CD4-positive, alpha-beta T cell treated with Interleukin-10 for 1 hour (primary cell): ENCODE data around the gene KPNB1.
"Not testable (repeated sequence)": the region's sequence is repeated elsewhere in the genome, so short reads cannot be mapped to it uniquely, and the experiment has no call there.

Source experiments
- DNase-seq: peaks from one replicate; pipeline ENCODE4 v3.0.0-alpha.2; 2020

KPNB1 gene

GRCh38 chr17:47682727-47683126 lies 33.0 kb downstream of the KPNB1 start:
- DNase-seq = not testable (repeated sequence)

GRCh38 chr17:47684025-47684424 lies 34.3 kb downstream of the KPNB1 start:
- DNase-seq = no peak

- DNase-seq = no peak
Observed at GRCh38 chr17:47684535-47685193, 34.9 kb downstream of the KPNB1 start.

DNA sequence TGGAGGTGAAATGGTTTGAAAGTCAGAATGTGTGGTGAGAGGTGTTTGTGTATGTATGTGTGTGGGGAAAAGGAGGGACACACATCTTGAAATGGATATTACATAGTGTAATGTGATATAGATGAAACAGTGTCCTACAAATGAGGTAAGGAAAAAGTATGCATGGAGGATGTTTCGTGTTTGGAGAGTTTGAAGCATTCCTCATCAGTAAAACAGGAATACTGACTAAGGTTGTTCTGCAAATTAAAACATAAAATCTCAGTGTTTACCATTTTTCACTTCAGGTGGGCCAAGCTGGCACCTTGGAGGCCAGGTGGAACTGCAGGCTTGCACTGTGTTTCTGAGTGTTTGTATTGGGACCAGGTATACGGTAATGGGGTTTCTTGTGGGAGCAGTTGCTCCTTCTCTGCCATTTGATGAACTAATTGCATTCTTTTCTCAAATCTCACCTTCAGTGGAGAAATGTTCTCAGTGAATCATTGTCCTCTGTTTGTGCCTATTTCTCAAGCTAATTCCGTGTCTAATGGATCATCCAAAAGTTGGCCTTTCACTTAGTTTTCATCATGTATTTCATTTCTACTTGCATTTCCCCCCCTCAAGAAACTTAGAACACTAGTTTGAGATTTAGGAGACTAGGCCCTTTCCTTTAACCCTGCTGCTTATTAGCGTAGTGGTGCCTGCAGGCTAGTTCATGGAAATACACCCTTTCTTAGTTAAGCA lies 36.0 kb downstream of the KPNB1 start:
- no peak for DNase-seq

- no peak for DNase-seq
Observed at GRCh38 chr17:47686276-47686635, 36.5 kb downstream of the KPNB1 start.

- no peak for DNase-seq
Observed at GRCh38 chr17:47686664-47687327, 37.1 kb downstream of the KPNB1 start.

- no peak for DNase-seq
Observed at GRCh38 chr17:47687328-47687690, 37.6 kb downstream of the KPNB1 start.

DNA sequence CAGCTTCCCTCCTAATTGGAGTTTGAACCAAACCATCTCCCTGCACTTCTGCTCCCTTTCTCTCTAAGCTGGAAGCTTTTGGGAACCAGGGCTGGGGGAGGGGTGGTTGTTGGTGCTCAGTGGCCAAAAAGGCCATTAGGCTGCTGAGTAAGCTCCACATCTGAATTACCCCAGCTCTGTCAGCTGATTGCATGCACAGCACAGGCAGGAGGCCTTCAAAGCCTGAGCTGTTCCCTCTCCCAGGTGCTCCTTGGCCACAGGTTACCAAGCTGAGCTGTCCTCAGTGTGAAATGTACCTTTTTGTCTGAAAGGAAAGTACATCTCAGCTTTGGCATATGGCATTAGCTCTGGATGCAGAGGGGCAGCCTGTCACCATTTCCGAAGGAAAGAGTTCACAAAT lies 38.0 kb downstream of the KPNB1 start:
- DNase-seq = no peak

DNA sequence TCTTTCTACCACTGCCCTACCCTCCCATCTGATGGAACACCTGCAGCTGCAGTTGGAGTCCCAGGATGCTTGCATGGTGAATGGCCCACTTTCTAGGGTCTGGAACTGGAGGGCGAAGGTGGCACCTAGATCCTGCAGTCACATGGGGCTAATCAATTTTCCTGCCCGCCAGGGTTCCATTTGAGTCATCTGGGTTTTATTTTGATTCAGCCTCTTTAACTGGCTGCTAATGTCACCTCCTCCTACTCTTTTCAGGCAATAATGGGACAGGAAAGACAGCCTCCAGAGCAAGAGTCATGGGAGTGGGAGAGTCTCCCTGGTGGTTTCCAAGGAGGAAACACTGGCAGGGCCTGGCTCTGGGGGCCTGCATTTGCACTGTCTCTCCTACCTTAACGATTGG lies 40.4 kb downstream of the KPNB1 start:
- DNase-seq = no peak

DNA sequence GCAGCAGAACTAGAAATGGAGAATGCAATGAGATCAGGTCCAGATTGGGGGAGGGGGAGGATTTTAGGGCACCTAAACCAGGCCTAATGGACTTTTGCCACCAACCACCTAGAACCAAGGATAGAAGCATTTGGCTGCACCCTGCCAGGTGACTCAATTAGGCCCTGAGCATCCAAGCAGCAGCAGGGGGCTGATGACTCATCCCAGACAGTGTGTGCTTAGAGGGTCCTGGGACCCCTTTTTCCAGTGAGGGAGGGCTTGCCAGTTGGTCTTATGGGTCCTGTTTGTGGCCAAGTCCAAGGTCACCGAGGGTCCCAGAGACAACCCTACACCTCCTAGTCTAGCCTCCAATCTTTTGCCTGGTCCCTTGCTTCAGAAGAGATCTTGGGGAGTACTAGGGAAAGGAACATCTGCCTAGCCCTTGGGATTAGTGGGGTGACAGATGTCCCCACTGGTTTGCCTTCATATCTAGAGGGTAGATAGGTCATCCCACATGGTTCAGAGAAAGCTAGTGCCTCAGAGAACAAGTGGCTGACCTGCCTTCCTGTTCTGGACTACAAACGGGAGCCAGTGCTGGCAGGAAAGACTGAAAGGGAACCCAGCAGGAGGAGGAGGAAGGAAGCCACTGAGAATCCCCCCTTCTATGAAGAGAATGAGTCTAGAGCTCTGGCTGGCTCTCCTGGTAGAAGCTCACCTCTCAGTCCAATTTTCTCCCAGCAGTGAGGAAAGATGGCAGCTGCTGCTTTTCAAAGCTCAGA lies 42.6 kb downstream of the KPNB1 start:
- DNase-seq = no peak

DNA sequence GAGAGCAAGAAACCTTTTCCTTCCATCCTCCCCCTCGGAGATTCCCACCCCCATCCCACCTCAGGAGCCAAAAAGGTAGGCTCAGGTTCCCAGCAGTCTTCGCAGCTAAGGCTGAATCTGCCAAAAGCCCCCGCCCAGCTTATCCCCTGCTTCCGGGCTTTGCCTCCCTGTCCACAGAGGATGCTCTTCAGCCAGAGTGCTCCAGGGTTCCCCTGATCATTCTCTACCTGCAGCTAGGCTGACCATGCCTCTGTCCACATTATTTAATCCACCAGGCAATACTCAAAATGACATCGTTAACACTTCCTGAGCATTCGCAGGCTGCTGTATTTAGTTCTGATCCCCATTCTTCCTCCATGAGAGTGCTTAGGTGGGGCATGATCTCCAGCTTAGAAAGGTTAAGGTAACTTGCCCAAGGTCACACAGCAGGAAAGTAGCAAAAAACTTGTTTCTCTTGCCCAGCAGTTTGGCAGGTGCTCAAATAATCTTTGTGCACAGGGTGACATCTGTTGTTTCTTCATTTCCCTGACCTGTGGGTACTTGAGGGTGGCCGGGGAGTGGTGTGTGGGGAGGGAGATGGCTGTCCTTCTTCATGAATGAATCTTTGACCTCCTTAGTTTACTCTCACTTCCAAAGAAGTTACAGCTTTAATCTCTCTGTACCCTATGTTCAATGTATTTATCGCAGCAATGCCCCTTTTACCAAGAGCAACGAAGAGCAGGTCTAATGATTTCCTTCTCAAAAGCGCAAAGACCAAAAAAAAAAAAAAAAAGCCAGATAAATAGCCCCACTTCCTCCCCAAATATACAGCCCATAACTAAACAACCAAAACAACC lies 43.4 kb downstream of the KPNB1 start:
- no peak for DNase-seq

- peak; percentile 71 for DNase-seq
Observed at GRCh38 chr17:47693731-47694580, 44.2 kb downstream of the KPNB1 start, which contains the start of gene TBKBP1. Gene TBKBP1 (plus strand): TSS chr17:47694161. CDS start chr17:47696113, 1,952 bp downstream.

DNA sequence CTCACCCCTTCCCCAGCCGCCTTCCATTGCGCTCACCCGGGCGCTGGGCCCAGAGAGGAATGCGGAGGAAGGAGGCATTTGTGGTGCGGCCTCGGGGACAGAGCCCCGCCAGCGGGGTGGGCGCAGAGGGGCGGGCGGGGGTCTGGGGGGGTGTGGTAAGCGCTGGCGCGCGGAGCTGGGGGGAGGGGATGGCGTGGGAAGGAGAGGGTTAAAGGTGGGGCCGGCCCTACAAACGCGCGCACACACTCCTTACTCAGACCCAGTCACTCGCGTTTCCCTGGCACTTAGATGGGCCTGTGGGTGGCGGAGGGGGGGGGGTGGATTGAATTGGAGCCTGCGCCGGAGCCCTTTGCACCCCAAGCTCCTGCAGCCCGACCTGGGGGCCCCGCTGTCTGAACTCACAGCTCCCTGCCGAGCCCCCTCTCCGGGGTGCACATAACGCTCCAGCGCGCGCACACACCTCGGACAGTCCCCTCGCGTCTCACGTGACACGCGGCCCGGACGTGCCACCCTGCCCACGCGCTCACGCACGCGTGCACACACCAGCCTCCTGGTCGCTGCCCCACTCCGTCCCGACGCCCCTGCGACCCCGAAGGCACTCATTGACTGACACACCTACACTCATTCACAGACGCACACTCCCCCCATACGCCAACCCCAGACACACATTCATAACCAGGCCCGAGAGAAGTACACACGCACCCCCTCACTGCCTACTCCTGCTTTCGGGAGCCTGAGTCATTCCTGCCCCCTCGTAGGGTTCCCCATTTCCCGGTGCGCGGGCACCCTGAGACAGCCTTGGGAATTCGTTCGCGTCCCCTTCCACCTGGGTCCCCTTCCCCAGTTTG lies 45.1 kb downstream of the KPNB1 start:
- DNase-seq = peak; percentile 36

- DNase-seq = no peak
Observed at GRCh38 chr17:47695429-47696376, 46.0 kb downstream of the KPNB1 start.

- DNase-seq = no peak
Observed at GRCh38 chr17:47696717-47697642, 47.3 kb downstream of the KPNB1 start.

DNA sequence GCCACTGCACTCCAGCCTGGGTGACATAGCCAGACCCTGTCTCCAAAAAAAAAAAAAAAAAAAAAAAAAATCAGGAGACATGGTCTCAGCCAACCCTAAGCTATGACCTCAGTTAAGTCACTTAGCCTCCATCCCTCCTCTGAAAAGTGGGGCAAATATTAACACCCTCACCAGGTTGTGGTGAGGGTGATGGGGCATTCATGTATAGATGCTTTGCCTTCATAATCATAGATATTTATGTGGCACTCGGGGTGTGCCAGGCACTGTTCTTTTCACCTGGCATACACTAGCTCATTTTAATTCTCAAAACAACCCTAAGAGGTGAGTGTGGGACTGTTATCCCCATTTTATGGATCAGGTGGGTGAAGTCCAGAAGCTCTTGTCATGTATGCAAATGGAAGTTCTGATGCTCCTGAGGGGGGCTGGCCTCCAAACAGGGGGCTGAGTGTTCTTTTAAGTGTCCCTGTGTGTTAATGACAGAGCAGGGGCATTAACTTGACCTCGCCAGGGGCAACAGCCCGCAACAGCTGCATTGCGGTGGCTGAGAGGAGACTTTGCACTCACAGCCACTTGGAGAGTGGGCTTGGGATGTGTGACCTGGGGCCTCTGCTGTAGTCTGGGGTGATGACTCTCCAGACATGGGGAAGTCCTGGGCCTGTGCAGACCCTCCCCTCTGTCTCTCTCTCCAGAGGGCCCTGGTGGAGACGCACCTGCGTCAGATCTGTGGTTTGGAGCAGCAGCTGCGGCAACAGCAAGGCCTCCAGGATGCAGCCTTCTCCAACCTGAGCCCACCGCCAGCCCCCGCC lies 48.4 kb downstream of the KPNB1 start:
- DNase-seq = no peak
